Measurements from ENCODE around the gene GPD1. TPM values are rescaled to one million over a fixed set of nuclear protein-coding genes. Genes with fewer than 3 reads are reported as not detected.

The GPD1 gene
- total and polyA plus RNA-seq, 4 experiments from 2014 or later = 1.1 to 2.0 TPM; not detected in 2

Other genes starting within 250 kb of the GPD1 start
- gene FAIM2, start 200.1 kb upstream of the GPD1 start, total RNA-seq = under 1 TPM; 0.08 to 0.17 TPM
- gene FAIM2, start 200.1 kb upstream of the GPD1 start, polyA plus RNA-seq = under 1 TPM in 1 of 2 donors, not detected in 1; 0.59 TPM
- not detected for gene AQP2, start 153.3 kb upstream of the GPD1 start, total RNA-seq
- not detected for gene AQP2, start 153.3 kb upstream of the GPD1 start, polyA plus RNA-seq
- not detected for gene AQP5, start 142.1 kb upstream of the GPD1 start, total RNA-seq
- gene AQP5, start 142.1 kb upstream of the GPD1 start, polyA plus RNA-seq = not detected
- not detected for gene AQP6, start 131.1 kb upstream of the GPD1 start, total RNA-seq
- gene AQP6, start 131.1 kb upstream of the GPD1 start, polyA plus RNA-seq = not detected
- 10 to 100 TPM in 1 of 2 experiments, 1 to 10 TPM in 1; 8.5 to 10.4 TPM for gene RACGAP1, start 78.5 kb upstream of the GPD1 start, total RNA-seq
- gene RACGAP1, start 78.5 kb upstream of the GPD1 start, polyA plus RNA-seq = 10 to 100 TPM; 11.8 to 14.7 TPM
- under 1 TPM; 0.08 to 0.26 TPM for gene ASIC1, start 46.4 kb upstream of the GPD1 start, total RNA-seq
- gene ASIC1, start 46.4 kb upstream of the GPD1 start, polyA plus RNA-seq = not detected
- 10 to 100 TPM; 56.9 to 64.5 TPM for gene SMARCD1, start 18.7 kb upstream of the GPD1 start, total RNA-seq
- gene SMARCD1, start 18.7 kb upstream of the GPD1 start, polyA plus RNA-seq = 10 to 100 TPM; 13.0 to 17.1 TPM
- 10 to 100 TPM; 53.3 to 61.6 TPM for gene COX14, start 8.2 kb downstream of the GPD1 start, total RNA-seq
- gene COX14, start 8.2 kb downstream of the GPD1 start, polyA plus RNA-seq = 100 to 1,000 TPM; 253 to 354 TPM
- gene CERS5, start 63.4 kb downstream of the GPD1 start, total RNA-seq = 10 to 100 TPM; 42.1 to 48.2 TPM
- gene CERS5, start 63.4 kb downstream of the GPD1 start, polyA plus RNA-seq = 10 to 100 TPM; 45.1 to 62.7 TPM
- gene LIMA1, start 179.5 kb downstream of the GPD1 start, total RNA-seq = 10 to 100 TPM; 11.5 to 14.9 TPM
- gene LIMA1, start 179.5 kb downstream of the GPD1 start, polyA plus RNA-seq = 10 to 100 TPM in 1 of 2 donors, 1 to 10 TPM in 1; 4.9 to 12.6 TPM